ENCODE data around the gene TFF1.

TFF1 gene

GRCh38 chr21:42373196-42373907 lies 7.0 kb upstream of the TFF1 start:
- Mint-ChIP-seq H3K27ac (no peak overlapping the region), H3K36me3 (no peaks in the 10 kb centered on the region), H3K4me3 (no peak overlapping the region), H3K4me1 (peaks cover 13% of the 10 kb centered on the region), H3K27me3 (peaks cover 47% of the 10 kb centered on the region), H3K9me3 (no peaks in the 10 kb centered on the region)
- no peak for DNase-seq
- CTCF ChIA-PET, result interaction anchor here (0.9 to 1.2 kb wide), 3 partner anchors 8 to 114 kb away, joined by 3 read pairs; no protein-coding TSS in a partner anchor

- Mint-ChIP-seq H3K27me3 (peaks cover 36% of the 10 kb centered on the region), H3K27ac (no peak overlapping the region), H3K9me3 (no peaks in the 10 kb centered on the region), H3K4me1 (peaks cover 18% of the 10 kb centered on the region), H3K4me3 (no peak overlapping the region), H3K36me3 (no peaks in the 10 kb centered on the region)
- no peak for DNase-seq
- CTCF ChIA-PET, result no interaction called here
Observed at GRCh38 chr21:42370894-42371654, 4.7 kb upstream of the TFF1 start.

GRCh38 chr21:42369821-42370220 lies 3.5 kb upstream of the TFF1 start:
- H3K4me1 Mint-ChIP-seq, result peaks cover 17% of the 10 kb centered on the region
- no peak overlapping the region for H3K27ac Mint-ChIP-seq
- no peaks in the 10 kb centered on the region for H3K36me3 Mint-ChIP-seq
- H3K9me3 Mint-ChIP-seq, result no peaks in the 10 kb centered on the region
- H3K4me3 Mint-ChIP-seq, result no peak overlapping the region
- DNase-seq, result no peak
- peaks cover 37% of the 10 kb centered on the region for H3K27me3 Mint-ChIP-seq
- CTCF ChIA-PET, result no interaction called here

- Mint-ChIP-seq H3K4me1 (peaks cover 8% of the 10 kb centered on the region), H3K27ac (no peak overlapping the region), H3K36me3 (no peaks in the 10 kb centered on the region), H3K9me3 (no peaks in the 10 kb centered on the region), H3K27me3 (peaks cover 39% of the 10 kb centered on the region), H3K4me3 (no peak overlapping the region)
- CTCF ChIA-PET, result interaction anchor here (1.0 to 2.3 kb wide), 2 partner anchors 13 to 31 kb away, joined by 3 to 7 read pairs; no protein-coding TSS in a partner anchor
- DNase-seq, result no peak
Observed at GRCh38 chr21:42367367-42368165, 1.2 kb upstream of the TFF1 start.

GRCh38 chr21:42365770-42366169 lies 565 bp downstream of the TFF1 start:
- no peak overlapping the region for H3K27ac Mint-ChIP-seq
- no peak for DNase-seq
- no peaks in the 10 kb centered on the region for H3K9me3 Mint-ChIP-seq
- peaks cover 50% of the 10 kb centered on the region for H3K27me3 Mint-ChIP-seq
- peaks cover 8% of the 10 kb centered on the region for H3K4me1 Mint-ChIP-seq
- no peak overlapping the region for H3K4me3 Mint-ChIP-seq
- H3K36me3 Mint-ChIP-seq, result no peaks in the 10 kb centered on the region
- CTCF ChIA-PET, result no interaction called here

- Mint-ChIP-seq H3K27me3 (peaks cover 51% of the 10 kb centered on the region), H3K9me3 (peaks cover 2% of the 10 kb centered on the region), H3K4me3 (no peak overlapping the region), H3K36me3 (no peaks in the 10 kb centered on the region), H3K4me1 (peaks cover 8% of the 10 kb centered on the region), H3K27ac (no peak overlapping the region)
- no peak for DNase-seq
- CTCF ChIA-PET, result no interaction called here
Observed at GRCh38 chr21:42364304-42364865, 1.9 kb downstream of the TFF1 start.

- Mint-ChIP-seq H3K27ac (no peak overlapping the region), H3K36me3 (no peaks in the 10 kb centered on the region), H3K4me3 (no peak overlapping the region), H3K9me3 (peaks cover 2% of the 10 kb centered on the region), H3K27me3 (peaks cover 60% of the 10 kb centered on the region), H3K4me1 (peaks cover 6% of the 10 kb centered on the region)
- CTCF ChIA-PET, result no interaction called here
- DNase-seq, result no peak
Observed at GRCh38 chr21:42363312-42363711, 3.0 kb downstream of the TFF1 start.

GRCh38 chr21:42362700-42363099 lies 3.6 kb downstream of the TFF1 start:
- CTCF ChIA-PET, result interaction anchor here (1.2 kb wide), 1 partner anchor 87 kb away, joined by 5 read pairs; no protein-coding TSS in a partner anchor
- Mint-ChIP-seq H3K9me3 (peaks cover 2% of the 10 kb centered on the region), H3K27ac (no peak overlapping the region), H3K4me1 (peaks cover 2% of the 10 kb centered on the region), H3K36me3 (no peaks in the 10 kb centered on the region), H3K27me3 (peaks cover 63% of the 10 kb centered on the region), H3K4me3 (no peak overlapping the region)
- no peak for DNase-seq

- Mint-ChIP-seq H3K27me3 (peaks cover 63% of the 10 kb centered on the region), H3K4me3 (no peak overlapping the region), H3K36me3 (no peaks in the 10 kb centered on the region), H3K27ac (no peak overlapping the region), H3K9me3 (peaks cover 4% of the 10 kb centered on the region), H3K4me1 (peaks cover 5% of the 10 kb centered on the region)
- DNase-seq, result no peak
- CTCF ChIA-PET, result interaction anchor here (1.2 kb wide), 2 partner anchors 88 to 217 kb away, joined by 3 to 5 read pairs; no protein-coding TSS in a partner anchor
Observed at GRCh38 chr21:42362198-42362597, 4.1 kb downstream of the TFF1 start.

GRCh38 chr21:42361286-42361685 lies 5.0 kb downstream of the TFF1 start:
- Mint-ChIP-seq H3K27me3 (peaks cover 63% of the 10 kb centered on the region), H3K36me3 (no peaks in the 10 kb centered on the region), H3K4me3 (no peak overlapping the region), H3K27ac (no peak overlapping the region), H3K4me1 (peaks cover 5% of the 10 kb centered on the region), H3K9me3 (peaks cover 13% of the 10 kb centered on the region)
- CTCF ChIA-PET, result interaction anchor here (0.9 to 1.2 kb wide), 7 partner anchors 13 to 216 kb away, joined by 3 to 5 read pairs (median 3); no protein-coding TSS in a partner anchor
- no peak for DNase-seq

GRCh38 chr21:42360317-42360716 lies 6.0 kb downstream of the TFF1 start:
- peaks cover 60% of the 10 kb centered on the region for H3K27me3 Mint-ChIP-seq
- DNase-seq, result no peak

GRCh38 chr21:42358937-42359336 lies 7.4 kb downstream of the TFF1 start:
- Mint-ChIP-seq H3K36me3 (no peaks in the 10 kb centered on the region), H3K4me3 (no peak overlapping the region), H3K4me1 (peaks cover 5% of the 10 kb centered on the region), H3K9me3 (peaks cover 23% of the 10 kb centered on the region), H3K27ac (no peak overlapping the region), H3K27me3 (peaks cover 54% of the 10 kb centered on the region)
- CTCF ChIA-PET, result interaction anchor here (1.0 kb wide), 1 partner anchor 18 kb away, joined by 3 read pairs; no protein-coding TSS in a partner anchor
- no peak for DNase-seq

More at GRCh38 chr21:42360317-42360716, 6.0 kb downstream of the TFF1 start:
- Mint-ChIP-seq H3K4me1 (peaks cover 5% of the 10 kb centered on the region), H3K4me3 (no peak overlapping the region), H3K27ac (no peak overlapping the region), H3K9me3 (peaks cover 16% of the 10 kb centered on the region), H3K36me3 (no peaks in the 10 kb centered on the region)
- CTCF ChIA-PET, result interaction anchor here (0.9 to 1.1 kb wide), 4 partner anchors 14 to 63 kb away, joined by 3 read pairs; no protein-coding TSS in a partner anchor

GRCh38 chr21:42358261-42358660 lies 8.1 kb downstream of the TFF1 start:
- no peak overlapping the region for H3K4me3 Mint-ChIP-seq
- peaks cover 27% of the 10 kb centered on the region for H3K9me3 Mint-ChIP-seq
- H3K4me1 Mint-ChIP-seq, result peaks cover 5% of the 10 kb centered on the region
- no peaks in the 10 kb centered on the region for H3K36me3 Mint-ChIP-seq
- H3K27ac Mint-ChIP-seq, result no peak overlapping the region
- peaks cover 57% of the 10 kb centered on the region for H3K27me3 Mint-ChIP-seq
- no peak for DNase-seq
- CTCF ChIA-PET, result interaction anchor here (1.1 kb wide), 1 partner anchor 20 kb away, joined by 3 read pairs; no protein-coding TSS in a partner anchor
